Measurements from ENCODE around the gene IFT88. TPM values are rescaled to one million over a fixed set of nuclear protein-coding genes. Genes with fewer than 3 reads are reported as not detected.

Gene IFT88
- total and polyA plus RNA-seq, 4 donors, result 7.1 to 18.7 (median 10.5) TPM

GRCh38 chr13:20720499-20720898 lies 153.5 kb downstream of the IFT88 start:
- Histone ChIP-seq H3K4me3 (ENCODE audit: low read depth in 1 of 3, low read length in 3 of 3) (no peak overlapping the region), H3K27me3 (ENCODE audit: control insufficient read depth in 4 of 4, insufficient read depth in 4 of 4, low read length in 3 of 4) (peaks cover 0 to 5% (median 0%) of the 10 kb centered on the region in 4 donors), H3K36me3 (ENCODE audit: control insufficient read depth in 4 of 4, insufficient read depth in 3 of 4, low read depth in 1 of 4, low read length in 3 of 4) (no peaks in the 10 kb centered on the region), H3K9ac (ENCODE audit: low read depth in 1 of 2, low read length in 2 of 2) (no peak overlapping the region), H3K9me3 (ENCODE audit: control insufficient read depth in 4 of 4, low read length in 3 of 4) (no peaks in the 10 kb centered on the region), H3K4me1 (ENCODE audit: control insufficient read depth in 4 of 4, insufficient read depth in 4 of 4, low read length in 3 of 4) (peaks cover 0 to 6% (median 4%) of the 10 kb centered on the region in 4 donors), H3K27ac (ENCODE audit: low read depth in 1 of 2, low read length in 2 of 2) (no peak overlapping the region)
- 84% methylated on average over 11 of the region's 11 CpGs for WGBS
- no peak for DNase-seq (ENCODE audit: low spot score)
- no peak for TF ChIP-seq EGR1 (IDR thresholded peaks at IDR 0.05; ENCODE audit: low read depth in 2 of 2)
- no peak for TF ChIP-seq GABPA (IDR thresholded peaks at IDR 0.05 in 1 of 2, conservative IDR thresholded peaks at IDR 0.05 in 1 of 2)
- TF ChIP-seq CTCF (IDR thresholded peaks at IDR 0.05; ENCODE audit: low read depth, low read length, missing input control), result no peak
- TF ChIP-seq TAF1 (conservative IDR thresholded peaks at IDR 0.05), result no peak
- TF ChIP-seq RAD21 (IDR thresholded peaks at IDR 0.05), result no peak
- TF ChIP-seq ZBTB33 (IDR thresholded peaks at IDR 0.05), result no peak
- no peak for TF ChIP-seq HNF4G (IDR thresholded peaks at IDR 0.05)
- no peak for TF ChIP-seq SP1 (IDR thresholded peaks at IDR 0.05)
- no peak for TF ChIP-seq RXRA (IDR thresholded peaks at IDR 0.05)
- no peak for TF ChIP-seq MAX (IDR thresholded peaks at IDR 0.05)
- TF ChIP-seq YY1 (IDR thresholded peaks at IDR 0.05), result no peak
- no peak for TF ChIP-seq HNF4A (conservative IDR thresholded peaks at IDR 0.05)
- TF ChIP-seq REST (IDR thresholded peaks at IDR 0.05), result no peak
- TF ChIP-seq FOXA2 (IDR thresholded peaks at IDR 0.05), result no peak
- TF ChIP-seq FOXA1 (IDR thresholded peaks at IDR 0.05), result no peak
- TF ChIP-seq ATF3 (IDR thresholded peaks at IDR 0.05), result no peak
- no peak for TF ChIP-seq JUND (IDR thresholded peaks at IDR 0.05)
- no peak for TF ChIP-seq NR2F2 (IDR thresholded peaks at IDR 0.05)

Data from liver (tissue), 9 donors.